Ecto neural progenitor cell (in vitro differentiated cells): ENCODE data around the gene SPATA16.
"Not testable (repeated sequence)": the region's sequence is repeated elsewhere in the genome, so short reads cannot be mapped to it uniquely, and the experiment has no call there.

ENCODE experiments used
- DNase-seq: peaks from one replicate; pipeline ENCODE4 v3.0.0-alpha.2; 2018; ENCODE audit warnings: low spot score

Gene SPATA16

DNA sequence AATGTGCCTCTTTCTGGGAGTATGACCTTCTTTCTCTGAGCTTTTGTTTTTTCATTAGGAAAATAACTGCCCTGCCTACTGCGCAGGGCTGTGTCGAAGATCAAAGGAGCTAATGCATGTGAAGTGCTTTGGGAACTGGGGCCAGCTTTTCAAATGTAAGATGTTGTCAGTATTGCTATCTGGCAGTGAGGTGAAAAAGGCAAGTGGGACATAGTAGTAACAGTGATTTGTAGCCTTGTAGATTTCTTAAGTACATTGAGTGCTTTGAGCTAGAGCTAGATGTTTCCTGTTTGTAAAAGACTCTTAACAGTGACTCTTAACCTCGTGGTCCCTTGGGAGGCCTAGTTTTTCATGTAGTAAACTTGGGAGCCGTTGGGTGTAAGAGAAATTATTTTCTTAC, 264.0 kb downstream of the SPATA16 start:
- no peak for DNase-seq

DNA sequence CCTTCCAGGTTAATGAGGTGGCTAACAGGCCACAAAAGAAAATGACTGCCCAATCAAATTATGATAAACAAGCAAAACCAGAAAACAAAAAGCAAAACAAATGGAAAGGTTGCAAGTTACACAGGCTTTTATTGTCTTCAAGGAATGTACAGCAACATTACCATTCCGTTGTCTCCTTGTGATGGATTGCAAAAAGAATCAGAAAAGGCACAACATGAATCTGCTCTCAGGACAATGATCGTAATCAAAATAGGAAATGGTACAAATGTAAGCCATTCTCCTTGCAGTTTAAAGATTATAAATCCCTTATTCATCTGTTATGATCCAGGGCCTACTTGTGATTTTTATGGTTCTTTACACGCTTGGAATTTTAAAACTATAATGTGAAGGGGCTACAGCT, 264.7 kb downstream of the SPATA16 start:
- no peak for DNase-seq

- DNase-seq, result no peak
These were observed 266.0 kb downstream of the SPATA16 start for GRCh38 chr3:172875039-172875438.

GRCh38 chr3:172869784-172870518, 271.1 kb downstream of the SPATA16 start:
- no peak for DNase-seq

DNA sequence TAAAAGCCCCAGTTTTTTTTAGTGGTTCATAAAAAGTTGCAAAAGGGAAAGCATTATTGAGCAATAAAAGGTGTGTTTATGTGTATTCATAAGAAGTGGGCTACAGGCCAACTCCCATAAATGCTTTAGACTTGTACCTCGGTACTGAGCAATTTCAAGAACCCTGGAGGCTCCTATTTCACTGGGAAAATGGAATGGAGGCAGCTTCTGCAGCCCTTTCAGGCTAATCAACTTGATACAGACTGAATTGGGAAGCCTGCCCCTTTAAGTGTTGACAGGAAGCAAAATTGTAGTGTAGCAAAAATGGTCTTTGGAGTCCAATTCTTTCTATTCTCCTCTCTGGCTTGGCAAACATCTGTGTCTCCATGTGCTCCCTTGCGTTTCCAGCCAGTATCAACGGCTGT, 271.7 kb downstream of the SPATA16 start:
- DNase-seq, result no peak

DNA sequence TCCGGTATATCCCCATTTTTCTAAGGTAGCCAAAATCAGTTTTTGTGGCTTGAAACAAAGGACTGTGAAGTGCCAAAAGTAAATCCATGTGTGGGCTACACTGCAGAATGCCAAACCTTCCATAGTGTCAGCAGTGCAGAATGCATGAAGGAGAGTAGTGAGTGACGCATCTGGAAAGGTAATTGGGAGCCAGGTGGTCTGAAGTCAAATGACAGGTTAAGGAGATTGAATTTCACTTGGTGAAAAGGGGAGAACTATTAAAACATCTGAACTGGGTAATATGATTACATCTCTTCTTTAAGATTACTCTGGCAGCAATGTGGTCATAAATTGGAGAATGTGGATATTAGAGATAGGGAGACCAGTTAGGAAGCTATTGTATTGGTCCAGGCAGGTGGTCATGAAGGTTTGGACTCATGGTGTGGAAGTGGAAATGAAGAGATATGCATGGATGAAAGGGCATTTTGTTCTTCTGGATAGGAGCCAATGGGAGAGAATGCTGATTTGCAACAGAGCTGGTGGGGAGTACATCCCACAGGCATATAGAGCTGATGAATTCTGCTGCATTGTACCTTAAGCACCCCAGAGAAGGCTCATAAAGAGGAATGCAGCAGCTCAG, 272.3 kb downstream of the SPATA16 start:
- no peak for DNase-seq

DNA sequence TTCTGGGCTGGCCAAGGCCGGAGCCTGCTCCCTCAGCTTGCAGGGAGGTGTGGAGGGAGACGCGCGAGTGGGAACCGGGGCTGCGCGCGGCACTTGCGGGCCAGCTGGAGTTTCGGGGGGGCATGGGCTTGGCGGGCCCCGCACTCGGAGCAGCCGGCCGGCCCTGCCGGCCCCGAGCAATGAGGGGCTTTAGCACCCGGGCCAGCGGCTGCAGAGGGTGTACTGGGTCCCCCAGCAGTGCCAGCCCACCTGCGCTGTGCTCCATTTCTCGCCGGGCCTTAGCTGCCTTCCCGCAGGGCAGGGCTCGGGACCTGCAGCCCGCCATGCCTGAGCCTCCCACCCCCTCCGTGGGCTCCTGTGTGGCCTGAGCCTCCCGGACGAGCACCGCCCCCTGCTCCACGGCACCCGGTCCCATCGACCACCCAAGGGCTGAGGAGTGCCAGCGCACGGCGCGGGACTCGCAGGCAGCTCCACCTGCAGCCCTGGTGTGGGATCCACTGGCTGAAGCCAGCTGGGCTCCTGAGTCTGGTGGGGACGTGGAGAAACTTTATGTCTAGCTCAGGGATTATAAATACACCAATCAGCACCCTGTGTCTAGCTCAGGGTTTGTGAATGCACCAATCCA, 274.2 kb downstream of the SPATA16 start:
- not testable (repeated sequence) for DNase-seq

DNA sequence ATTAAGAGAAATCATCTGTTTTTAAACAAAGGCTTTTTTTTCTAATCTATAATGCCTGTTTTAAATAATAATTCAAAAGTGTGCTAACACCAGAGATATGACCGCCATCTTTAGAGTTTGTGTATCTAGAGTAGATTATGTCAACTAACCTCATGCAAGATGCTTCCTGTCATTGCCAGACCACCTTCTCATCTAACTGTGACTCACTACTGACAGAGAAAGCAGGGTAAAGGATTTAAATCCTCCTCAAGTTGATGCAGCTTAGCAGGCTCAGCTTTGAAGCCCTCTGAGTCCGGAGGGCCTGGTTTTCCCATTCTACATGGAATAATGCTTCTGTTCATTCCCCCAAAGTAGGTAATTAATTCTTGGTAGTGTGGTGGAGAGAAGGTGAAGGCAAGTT, 282.0 kb downstream of the SPATA16 start:
- no peak for DNase-seq

- DNase-seq, result no peak
These were observed 284.0 kb downstream of the SPATA16 start for GRCh38 chr3:172856795-172857742.

GRCh38 chr3:172855037-172855436, 286.0 kb downstream of the SPATA16 start:
- no peak for DNase-seq

- DNase-seq, result no peak
These were observed 286.9 kb downstream of the SPATA16 start for GRCh38 chr3:172853921-172854666.

GRCh38 chr3:172853005-172853404, 288.0 kb downstream of the SPATA16 start:
- no peak for DNase-seq

DNA sequence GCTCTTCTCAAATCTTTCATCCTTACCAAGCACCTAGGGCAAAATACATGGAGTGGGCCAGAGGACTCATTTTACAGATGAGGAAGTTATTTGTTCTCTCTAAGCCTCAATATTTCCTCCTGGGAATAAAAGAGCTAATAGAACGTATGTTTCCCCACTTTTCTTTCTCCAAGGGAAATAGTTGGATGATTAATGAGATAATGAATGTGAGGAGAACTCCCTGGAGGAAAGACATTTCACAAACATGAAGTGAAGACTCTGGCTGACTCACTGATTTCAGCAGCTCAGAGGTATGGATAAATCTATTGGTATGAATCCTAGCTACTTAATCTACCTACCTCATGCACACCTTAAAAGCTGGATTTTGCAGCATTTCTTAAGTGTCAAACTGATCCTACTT, 292.1 kb downstream of the SPATA16 start:
- no peak for DNase-seq

DNA sequence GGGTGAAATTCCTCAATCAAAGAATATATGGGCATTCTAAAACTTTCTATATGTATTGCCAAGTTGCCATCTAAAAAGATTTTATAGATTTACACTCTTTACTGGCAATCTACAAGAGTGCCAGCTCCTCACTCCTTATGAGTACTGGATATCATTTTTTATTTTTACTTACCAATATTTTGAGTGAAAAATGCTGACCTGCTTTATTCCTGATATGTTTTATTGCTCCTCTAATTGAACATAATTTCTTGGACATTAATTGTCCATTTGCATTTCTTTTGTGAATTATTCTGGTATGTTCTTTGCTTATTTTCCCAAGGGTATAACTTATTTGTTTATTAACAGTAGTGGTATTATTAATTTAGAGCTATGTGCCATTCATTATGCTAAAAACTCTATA, 293.7 kb downstream of the SPATA16 start:
- DNase-seq, result no peak

GRCh38 chr3:172846706-172847105, 294.3 kb downstream of the SPATA16 start:
- no peak for DNase-seq

GRCh38 chr3:172846103-172846561, 294.9 kb downstream of the SPATA16 start:
- no peak for DNase-seq

DNA sequence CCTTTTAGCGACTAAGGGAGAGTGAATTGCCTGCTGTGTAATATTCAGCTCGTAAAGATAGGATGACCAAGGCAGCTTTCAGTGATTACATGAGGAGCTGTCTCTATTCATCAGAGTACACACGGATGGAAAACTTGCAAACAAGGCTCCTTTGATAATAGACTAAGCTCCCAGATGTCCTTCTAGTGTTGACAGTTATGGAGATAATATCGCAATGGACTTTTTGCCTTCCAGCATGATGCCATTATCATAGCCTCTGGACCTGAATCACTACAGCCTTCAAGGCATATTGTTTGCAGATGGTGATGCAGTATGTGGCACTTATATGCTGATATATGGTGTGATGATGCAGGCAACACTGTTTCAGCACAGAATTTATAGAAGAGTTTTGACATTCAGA, 296.6 kb downstream of the SPATA16 start:
- DNase-seq, result no peak

DNA sequence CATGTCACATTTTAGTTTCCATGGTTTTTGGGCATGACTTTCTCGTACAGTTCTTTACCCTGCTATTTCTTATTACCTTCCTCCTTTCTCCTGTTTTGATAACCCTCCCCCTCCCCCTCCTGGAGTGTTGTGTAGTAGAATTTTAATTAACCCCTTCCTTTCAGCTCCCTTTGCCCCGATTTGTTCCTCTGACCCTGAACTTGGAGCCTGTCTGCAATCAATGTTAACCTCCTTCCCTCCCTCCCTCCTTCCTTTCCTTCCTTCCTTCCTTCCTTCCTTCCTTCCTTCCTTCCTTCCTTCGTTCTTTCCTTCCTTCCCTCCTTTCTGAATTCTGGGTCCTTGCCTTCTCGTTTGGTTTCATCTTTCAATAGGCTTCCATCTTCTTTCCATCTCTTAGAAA, 300.1 kb downstream of the SPATA16 start:
- DNase-seq, result no peak

GRCh38 chr3:172840463-172840862, 300.6 kb downstream of the SPATA16 start:
- DNase-seq, result no peak

DNA sequence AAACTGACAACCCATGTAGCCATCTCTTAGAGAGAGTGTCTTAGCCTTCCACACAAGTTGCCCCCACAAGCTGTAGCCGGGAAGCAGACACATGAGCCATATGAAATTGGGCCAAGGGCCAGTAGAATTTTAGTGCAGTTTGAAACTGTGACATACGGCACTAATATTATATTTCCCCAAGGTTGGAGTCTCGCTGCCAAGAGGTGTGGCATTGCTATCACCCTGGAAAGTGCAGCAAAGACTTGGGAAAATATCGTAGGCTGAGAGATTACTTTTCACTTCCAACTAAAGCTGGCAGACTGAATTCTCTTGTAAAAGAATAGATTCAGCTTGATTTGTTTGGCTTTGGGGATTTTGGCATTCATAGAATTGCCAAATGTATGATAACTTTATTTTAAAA, 301.4 kb downstream of the SPATA16 start:
- DNase-seq, result no peak
